PC-9 (cell line): ENCODE measurements around the gene RGS7. TPM values are rescaled to one million over a fixed set of nuclear protein-coding genes. Genes with fewer than 3 reads are reported as not detected.

Experiments
- BruUV-seq: library from RNA; stranded (reverse); fragments of 400-500 nt; replicated peaks from 2 replicates; lab custom pipeline; 2021; lab: Mats Ljungman, UMichigan
- CTCF ChIA-PET: fragments of 300-600 bp; sonication (Branson Sonifier 250); formaldehyde crosslinking; loops from one replicate; lab custom pipeline; 2022; ENCODE audit warnings: antibody characterized with exemption; lab: Charles Lee
- POLR2A ChIA-PET: fragments of 300-600 bp; sonication (Branson Sonifier 250); formaldehyde crosslinking; loops from one replicate; lab custom pipeline; 2022; ENCODE audit warnings: antibody characterized with exemption; ENCODE audit not compliant: unreplicated experiment; lab: Charles Lee
- DNase-seq, 2 experiments: peaks; one replicate each; pipeline versions ENCODE4 v3.0.0 to v3.0.0-alpha.2; 2015 to 2022; ENCODE audit warnings: mixed read lengths in 1 of 2
- H2AFZ ChIP-seq: fragments of 200-600 bp; sonication (generic); 2 replicates; pipeline ENCODE4 v1.8.1; 2017; ENCODE audit warnings: antibody characterized with exemption
- H3F3A ChIP-seq: fragments of 200-600 bp; sonication (generic); 2 replicates; pipeline ENCODE4 v1.8.1; 2017; ENCODE audit warnings: antibody characterized with exemption, mild to moderate bottlenecking, low read depth; ENCODE audit not compliant: insufficient read depth
- H3K27ac ChIP-seq: fragments of 200-600 bp; sonication (generic); 2 replicates; pipeline ENCODE4 v1.6.1; 2016; ENCODE audit warnings: mixed run types
- H3K27me3 ChIP-seq: fragments of 200-600 bp; sonication (generic); 2 replicates; pipeline ENCODE4 v1.6.1; 2016; ENCODE audit warnings: low read depth, mixed run types; ENCODE audit not compliant: insufficient read depth
- H3K36me3 ChIP-seq: fragments of 200-600 bp; sonication (generic); 2 replicates; pipeline ENCODE4 v1.6.1; 2016; ENCODE audit warnings: low read depth, mixed run types
- H3K4me1 ChIP-seq: fragments of 200-600 bp; sonication (generic); replicated peaks from 2 replicates; pipeline ENCODE4 v1.6.1; 2016; ENCODE audit warnings: mixed run types; ENCODE audit not compliant: insufficient read depth
- H3K4me2 ChIP-seq: fragments of 200-600 bp; sonication (generic); 2 replicates; pipeline ENCODE4 v1.6.1; 2017; ENCODE audit warnings: mixed run types
- H3K4me3 ChIP-seq: fragments of 200-600 bp; sonication (generic); 2 replicates; pipeline ENCODE4 v1.6.1; 2016; ENCODE audit warnings: mixed run types
- H3K79me2 ChIP-seq: fragments of 200-600 bp; sonication (generic); 2 replicates; pipeline ENCODE4 v1.6.1; 2017; ENCODE audit warnings: low read depth, mixed run types
- H3K9me2 ChIP-seq: fragments of 200-600 bp; sonication (generic); 2 replicates; pipeline ENCODE4 v1.8.1; 2017; ENCODE audit warnings: mild to moderate bottlenecking; ENCODE audit not compliant: insufficient read depth
- H3K9me3 ChIP-seq: fragments of 200-600 bp; sonication (generic); 2 replicates; pipeline ENCODE4 v1.8.1; 2016; ENCODE audit warnings: low read depth; ENCODE audit not compliant: insufficient read depth
- H4K20me1 ChIP-seq: fragments of 200-600 bp; sonication (generic); 2 replicates; pipeline ENCODE4 v1.8.1; 2017; ENCODE audit not compliant: insufficient read depth
- EZH2 ChIP-seq: fragments of 200-600 bp; sonication (generic); IDR thresholded peaks from 2 replicates; pipeline ENCODE4 v1.8.0; 2017; ENCODE audit warnings: antibody characterized with exemption, low read depth
- intact Hi-C: fragments of 100-400 bp; cut with micrococcal nuclease; formaldehyde crosslinking; loops from one replicate; pipeline ENCODE4 v1.10.0; 2022; ENCODE audit not compliant: unreplicated experiment
- total RNA-seq: library from RNA; stranded (reverse); gene quantifications from 2 replicates; pipeline ENCODE4 v1.2.3, GENCODE V29; 2021
- TF ChIP-seq, protein P1 (sequence below): fragments of 200-600 bp; sonication (generic); conservative IDR thresholded peaks from 2 replicates; pipeline ENCODE4 v1.6.1; 2017; ENCODE audit warnings: mixed run types, antibody characterized with exemption, mild to moderate bottlenecking, moderate library complexity

Gene RGS7
- total RNA-seq, 1 experiment from 2014 or later = 5.8 TPM

DNA sequence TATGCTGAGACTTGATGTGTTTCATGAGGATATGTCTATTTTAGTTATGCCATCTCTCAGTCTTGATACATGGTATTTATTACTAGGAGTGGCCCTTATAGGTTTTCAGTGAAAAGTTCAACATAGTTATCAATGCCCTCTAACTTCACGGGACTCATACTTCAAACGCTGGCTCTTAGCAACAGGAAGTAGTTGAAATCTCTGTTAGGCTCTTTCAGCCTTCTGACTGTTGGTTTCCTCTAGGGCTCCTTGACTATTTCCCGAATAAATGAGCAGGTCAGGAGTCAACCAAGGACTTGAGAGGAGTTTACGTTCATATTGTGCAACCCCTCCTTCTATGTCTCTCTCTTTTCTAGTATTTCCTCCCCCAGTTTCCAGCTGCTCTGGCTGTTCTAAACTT, 141.8 kb downstream of the RGS7 start:
- Histone ChIP-seq H3K79me2 (no peaks in the 10 kb centered on the region), H2AFZ (no peak overlapping the region), H3K36me3 (no peaks in the 10 kb centered on the region), H3K4me1 (no peaks in the 10 kb centered on the region), H3K9me2 (no peaks in the 10 kb centered on the region), H3K4me3 (no peak overlapping the region), H3F3A (no peaks in the 10 kb centered on the region), H4K20me1 (no peaks in the 10 kb centered on the region), H3K27ac (no peak overlapping the region), H3K9me3 (no peaks in the 10 kb centered on the region), H3K4me2 (no peak overlapping the region), H3K27me3 (peaks cover 16% of the 10 kb centered on the region)
- TF ChIP-seq, protein P1, sequence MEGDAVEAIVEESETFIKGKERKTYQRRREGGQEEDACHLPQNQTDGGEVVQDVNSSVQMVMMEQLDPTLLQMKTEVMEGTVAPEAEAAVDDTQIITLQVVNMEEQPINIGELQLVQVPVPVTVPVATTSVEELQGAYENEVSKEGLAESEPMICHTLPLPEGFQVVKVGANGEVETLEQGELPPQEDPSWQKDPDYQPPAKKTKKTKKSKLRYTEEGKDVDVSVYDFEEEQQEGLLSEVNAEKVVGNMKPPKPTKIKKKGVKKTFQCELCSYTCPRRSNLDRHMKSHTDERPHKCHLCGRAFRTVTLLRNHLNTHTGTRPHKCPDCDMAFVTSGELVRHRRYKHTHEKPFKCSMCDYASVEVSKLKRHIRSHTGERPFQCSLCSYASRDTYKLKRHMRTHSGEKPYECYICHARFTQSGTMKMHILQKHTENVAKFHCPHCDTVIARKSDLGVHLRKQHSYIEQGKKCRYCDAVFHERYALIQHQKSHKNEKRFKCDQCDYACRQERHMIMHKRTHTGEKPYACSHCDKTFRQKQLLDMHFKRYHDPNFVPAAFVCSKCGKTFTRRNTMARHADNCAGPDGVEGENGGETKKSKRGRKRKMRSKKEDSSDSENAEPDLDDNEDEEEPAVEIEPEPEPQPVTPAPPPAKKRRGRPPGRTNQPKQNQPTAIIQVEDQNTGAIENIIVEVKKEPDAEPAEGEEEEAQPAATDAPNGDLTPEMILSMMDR = no peak
- no peak for TF ChIP-seq EZH2
- no TSS peak for BruUV-seq
- intact Hi-C loops = no loop called here
- ChIA-PET POLR2A (no interaction called here), CTCF (no interaction called here)
- DNase-seq = no peak

DNA sequence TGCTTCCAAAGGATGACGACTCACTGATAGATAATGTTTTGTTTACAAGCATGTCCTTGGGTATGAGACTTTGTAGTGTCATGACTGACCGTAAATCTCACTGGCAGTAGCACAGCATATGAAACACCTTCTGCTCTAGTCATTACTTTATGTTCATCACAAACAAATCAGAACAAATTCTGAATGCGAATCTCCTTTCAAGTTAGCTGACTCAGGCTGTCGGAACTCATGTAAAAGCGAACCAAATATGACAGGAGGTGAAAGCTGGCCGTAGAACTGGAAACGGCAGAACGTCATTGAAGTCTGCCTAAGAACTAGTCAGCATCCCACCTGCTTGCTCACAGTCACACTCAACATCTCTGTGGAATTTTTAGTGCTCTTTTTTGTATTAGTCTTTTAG, 143.9 kb downstream of the RGS7 start:
- Histone ChIP-seq H3K27me3 (peaks cover 23% of the 10 kb centered on the region), H3K79me2 (no peaks in the 10 kb centered on the region), H3K27ac (no peak overlapping the region), H2AFZ (no peak overlapping the region; the same call in 1 of the 2 replicates), H3F3A (no peaks in the 10 kb centered on the region), H3K4me1 (no peaks in the 10 kb centered on the region), H3K9me3 (no peaks in the 10 kb centered on the region), H4K20me1 (no peaks in the 10 kb centered on the region), H3K9me2 (no peaks in the 10 kb centered on the region), H3K4me3 (no peak overlapping the region), H3K36me3 (no peaks in the 10 kb centered on the region), H3K4me2 (no peak overlapping the region)
- ChIA-PET CTCF (no interaction called here), POLR2A (no interaction called here)
- intact Hi-C loops = no loop called here
- DNase-seq = peak in 1 of 2 experiments; percentile 39
- BruUV-seq = no TSS peak
- TF ChIP-seq EZH2 = no peak
- TF ChIP-seq, protein P1 = no peak

DNA sequence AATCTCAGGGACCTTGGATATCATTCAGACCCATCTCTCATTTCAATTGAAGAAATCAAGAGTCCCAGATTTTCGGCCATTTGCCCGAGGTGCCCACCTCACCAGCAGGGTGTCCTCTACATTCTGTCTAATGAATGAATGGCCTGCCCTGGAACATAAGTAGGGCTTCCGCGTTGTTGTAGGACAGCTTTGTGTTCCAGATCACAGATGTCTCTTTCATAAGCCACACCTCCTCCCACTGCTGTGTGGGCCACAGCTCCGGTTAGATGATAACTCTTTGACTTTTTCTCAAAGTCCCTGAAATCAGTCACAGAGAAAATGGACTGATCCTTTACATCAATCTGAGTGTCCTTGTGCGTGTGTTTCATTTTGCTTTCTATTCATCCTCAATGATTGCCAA, 144.4 kb downstream of the RGS7 start:
- H3K9me3 ChIP-seq = no peaks in the 10 kb centered on the region
- no peak overlapping the region for H3K4me3 ChIP-seq
- H3K4me1 ChIP-seq = no peaks in the 10 kb centered on the region
- BruUV-seq = no TSS peak
- intact Hi-C loops = no loop called here
- H3K4me2 ChIP-seq = no peak overlapping the region
- no peaks in the 10 kb centered on the region for H3K36me3 ChIP-seq
- H3K27me3 ChIP-seq = peaks cover 26% of the 10 kb centered on the region
- POLR2A ChIA-PET = no interaction called here
- no peaks in the 10 kb centered on the region for H3K79me2 ChIP-seq
- H3K9me2 ChIP-seq = no peaks in the 10 kb centered on the region
- no peak overlapping the region for H3K27ac ChIP-seq
- CTCF ChIA-PET = no interaction called here
- no peaks in the 10 kb centered on the region for H3F3A ChIP-seq
- TF ChIP-seq, protein P1 = no peak
- no peak for TF ChIP-seq EZH2
- no peak overlapping the region for H2AFZ ChIP-seq
- no peak for DNase-seq
- no peaks in the 10 kb centered on the region for H4K20me1 ChIP-seq
